GM19025 (cell line): ENCODE results near the gene CXorf49.
A peak's percentile ranks its signal among the peaks of the same experiment; 100 is the strongest.
"Not testable (repeated sequence)": the region's sequence is repeated elsewhere in the genome, so short reads cannot be mapped to it uniquely, and the experiment has no call there.

Experiments
- ATAC-seq: cut with Tn5 transposase; IDR thresholded peaks from one replicate; pipeline ENCODE4 v1.9.1; 2021; ENCODE audit warnings: mild to moderate bottlenecking, low read depth, moderate library complexity; ENCODE audit not compliant: unreplicated experiment

Gene CXorf49

DNA sequence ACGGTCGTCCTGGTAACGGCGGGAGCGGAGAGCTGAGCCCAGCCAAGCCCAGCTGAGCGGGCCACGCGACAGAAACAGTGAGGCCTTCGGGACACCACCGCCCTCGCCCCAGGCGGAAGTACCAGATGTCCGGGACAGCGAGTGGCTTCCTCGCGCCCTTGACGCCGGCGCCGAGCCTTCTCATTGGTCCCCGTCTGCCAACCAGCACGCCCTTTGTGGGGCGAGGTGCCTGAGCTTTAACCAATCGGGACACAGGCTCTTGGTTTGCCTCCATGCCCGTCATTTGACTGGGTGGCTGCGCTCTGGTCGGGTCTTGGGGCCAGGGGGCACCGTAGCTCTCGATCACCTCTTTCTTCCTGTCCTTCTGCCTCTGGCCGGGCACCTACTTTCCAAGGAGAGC, at the start of gene CXorf49:
TSS of gene CXorf49 (minus strand) at position 101 of the 400 bp plus-strand sequence. CDS start 134 bp downstream, outside the sequence.
- ATAC-seq = not testable (repeated sequence)

DNA sequence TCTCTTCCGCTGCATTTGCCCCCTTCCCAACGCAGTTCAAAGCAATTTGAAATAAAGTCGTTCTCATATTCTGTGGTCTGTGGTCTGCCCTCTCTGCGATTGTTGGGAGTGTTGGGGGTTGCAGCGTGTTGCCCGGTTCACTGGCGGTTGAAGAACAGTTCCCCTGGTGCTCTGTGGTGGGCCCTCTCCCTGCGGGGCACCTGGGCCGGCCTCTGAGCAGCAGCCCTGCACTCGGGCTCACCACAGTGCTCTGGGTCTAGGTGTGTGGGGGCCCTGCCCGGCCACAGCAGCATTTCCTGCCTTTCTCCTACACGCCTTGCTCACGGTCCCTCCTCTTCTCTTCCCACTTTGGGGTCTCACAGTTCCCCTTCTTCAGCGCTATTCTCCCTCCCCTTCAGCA, 49.0 kb upstream of the CXorf49 start:
- ATAC-seq = not testable (repeated sequence)

DNA sequence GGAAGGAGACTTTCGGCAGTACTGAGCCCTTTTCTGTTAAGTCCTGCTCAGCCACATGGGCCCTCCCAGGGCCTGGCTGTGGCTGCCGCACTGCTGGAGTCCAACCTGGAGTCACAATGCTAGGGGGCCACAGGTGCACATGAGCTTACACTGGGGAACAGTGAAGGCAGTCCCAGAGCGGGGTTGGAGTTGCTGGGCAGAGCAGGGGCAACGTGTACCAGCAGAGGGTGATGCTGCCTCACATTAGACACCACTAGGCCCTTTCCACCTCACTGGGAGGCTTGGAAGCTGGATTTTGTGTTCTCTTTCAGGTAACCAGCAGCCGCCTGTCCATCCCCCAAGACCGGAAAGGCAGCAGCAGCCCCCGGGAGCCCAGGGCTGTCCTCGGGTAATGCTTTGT, 47.5 kb upstream of the CXorf49 start:
- ATAC-seq = not testable (repeated sequence)

DNA sequence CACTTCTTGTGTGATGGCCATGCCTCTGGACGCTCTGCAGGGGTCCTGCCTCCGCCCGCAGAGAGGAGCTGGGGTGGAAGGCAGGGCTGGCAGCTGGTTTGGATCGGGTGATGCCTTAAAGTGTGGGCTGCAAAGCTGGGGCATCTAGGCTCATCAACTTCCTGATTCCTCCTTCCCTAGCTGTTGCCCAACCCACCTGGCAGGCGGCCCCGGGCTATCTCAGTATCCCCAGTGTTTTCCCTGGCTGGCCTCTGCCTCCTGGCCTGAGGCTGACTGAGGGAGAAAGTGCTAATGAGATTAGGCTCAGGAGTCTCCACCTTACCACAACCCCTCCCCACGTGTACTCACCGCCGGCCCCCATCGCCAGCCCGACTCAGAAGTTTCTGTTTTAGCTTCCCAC, 46.7 kb upstream of the CXorf49 start:
- not testable (repeated sequence) for ATAC-seq

DNA sequence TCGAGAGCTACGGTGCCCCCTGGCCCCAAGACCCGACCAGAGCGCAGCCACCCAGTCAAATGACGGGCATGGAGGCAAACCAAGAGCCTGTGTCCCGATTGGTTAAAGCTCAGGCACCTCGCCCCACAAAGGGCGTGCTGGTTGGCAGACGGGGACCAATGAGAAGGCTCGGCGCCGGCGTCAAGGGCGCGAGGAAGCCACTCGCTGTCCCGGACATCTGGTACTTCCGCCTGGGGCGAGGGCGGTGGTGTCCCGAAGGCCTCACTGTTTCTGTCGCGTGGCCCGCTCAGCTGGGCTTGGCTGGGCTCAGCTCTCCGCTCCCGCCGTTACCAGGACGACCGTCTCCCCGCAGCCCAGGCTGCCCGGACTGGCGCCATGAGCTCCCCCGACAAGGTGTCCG, 45.0 kb upstream of the CXorf49 start, which contains the start of gene CXorf49B:
TSS of gene CXorf49B (plus strand) at position 301 of the 400 bp plus-strand sequence. CDS start at position 376, 75 bp downstream.
- ATAC-seq = not testable (repeated sequence)

DNA sequence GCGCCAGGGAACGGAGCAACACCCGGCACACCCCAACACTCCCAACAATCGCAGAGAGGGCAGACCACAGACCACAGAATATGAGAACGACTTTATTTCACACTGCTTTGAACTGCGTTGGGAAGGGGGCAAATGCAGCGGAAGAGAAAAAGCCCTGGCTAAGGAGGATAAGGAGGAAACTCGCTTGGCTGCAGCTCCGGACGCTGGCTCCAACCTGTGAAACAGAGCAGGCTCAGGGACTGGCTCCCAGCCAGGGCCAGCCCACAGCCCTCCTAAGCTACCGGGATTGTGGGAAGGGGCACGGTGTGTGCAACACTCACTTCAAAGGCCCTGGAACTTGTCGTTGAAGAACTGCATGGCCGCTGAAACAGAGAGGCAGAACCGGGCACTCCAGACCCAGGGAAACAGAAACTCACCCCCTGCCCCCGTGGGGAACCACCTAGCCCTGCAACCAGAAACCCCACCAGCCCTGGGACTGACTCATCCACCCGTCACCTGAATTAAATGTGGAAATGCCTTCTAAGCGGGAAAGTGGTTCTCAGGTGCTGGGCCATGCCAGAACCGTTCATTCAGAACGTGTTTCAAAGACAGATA, 42.7 kb upstream of the CXorf49 start:
- not testable (repeated sequence) for ATAC-seq

DNA sequence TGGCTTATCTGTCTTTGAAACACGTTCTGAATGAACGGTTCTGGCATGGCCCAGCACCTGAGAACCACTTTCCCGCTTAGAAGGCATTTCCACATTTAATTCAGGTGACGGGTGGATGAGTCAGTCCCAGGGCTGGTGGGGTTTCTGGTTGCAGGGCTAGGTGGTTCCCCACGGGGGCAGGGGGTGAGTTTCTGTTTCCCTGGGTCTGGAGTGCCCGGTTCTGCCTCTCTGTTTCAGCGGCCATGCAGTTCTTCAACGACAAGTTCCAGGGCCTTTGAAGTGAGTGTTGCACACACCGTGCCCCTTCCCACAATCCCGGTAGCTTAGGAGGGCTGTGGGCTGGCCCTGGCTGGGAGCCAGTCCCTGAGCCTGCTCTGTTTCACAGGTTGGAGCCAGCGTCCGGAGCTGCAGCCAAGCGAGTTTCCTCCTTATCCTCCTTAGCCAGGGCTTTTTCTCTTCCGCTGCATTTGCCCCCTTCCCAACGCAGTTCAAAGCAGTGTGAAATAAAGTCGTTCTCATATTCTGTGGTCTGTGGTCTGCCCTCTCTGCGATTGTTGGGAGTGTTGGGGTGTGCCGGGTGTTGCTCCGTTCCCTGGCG, 2.3 kb upstream of the CXorf49 start:
- ATAC-seq = not testable (repeated sequence)

DNA sequence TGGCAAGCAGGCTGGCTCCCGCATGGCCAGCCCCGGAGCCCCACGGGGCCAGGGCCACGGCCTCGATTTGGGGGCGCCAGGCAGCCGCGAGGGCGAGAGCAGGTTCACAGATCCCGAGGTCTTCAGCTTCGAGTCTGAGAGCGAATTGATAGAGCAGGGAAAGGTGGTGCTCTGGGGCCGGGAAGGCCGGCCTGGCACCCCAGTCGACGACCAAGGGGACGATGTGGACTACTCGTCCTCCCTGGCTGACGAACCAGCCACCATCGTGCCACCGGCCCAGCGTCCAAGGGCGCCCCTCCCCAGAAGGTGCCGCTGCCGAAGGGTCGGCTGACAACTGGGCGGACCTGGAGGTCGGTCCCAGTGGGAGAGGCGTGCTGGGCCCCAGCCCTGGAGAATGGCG, 1.1 kb upstream of the CXorf49 start:
- ATAC-seq = not testable (repeated sequence)

DNA sequence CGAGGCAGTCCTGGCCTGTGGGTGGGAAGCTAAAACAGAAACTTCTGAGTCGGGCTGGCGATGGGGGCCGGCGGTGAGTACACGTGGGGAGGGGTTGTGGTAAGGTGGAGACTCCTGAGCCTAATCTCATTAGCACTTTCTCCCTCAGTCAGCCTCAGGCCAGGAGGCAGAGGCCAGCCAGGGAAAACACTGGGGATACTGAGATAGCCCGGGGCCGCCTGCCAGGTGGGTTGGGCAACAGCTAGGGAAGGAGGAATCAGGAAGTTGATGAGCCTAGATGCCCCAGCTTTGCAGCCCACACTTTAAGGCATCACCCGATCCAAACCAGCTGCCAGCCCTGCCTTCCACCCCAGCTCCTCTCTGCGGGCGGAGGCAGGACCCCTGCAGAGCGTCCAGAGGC, 1.8 kb downstream of the CXorf49 start:
- not testable (repeated sequence) for ATAC-seq

DNA sequence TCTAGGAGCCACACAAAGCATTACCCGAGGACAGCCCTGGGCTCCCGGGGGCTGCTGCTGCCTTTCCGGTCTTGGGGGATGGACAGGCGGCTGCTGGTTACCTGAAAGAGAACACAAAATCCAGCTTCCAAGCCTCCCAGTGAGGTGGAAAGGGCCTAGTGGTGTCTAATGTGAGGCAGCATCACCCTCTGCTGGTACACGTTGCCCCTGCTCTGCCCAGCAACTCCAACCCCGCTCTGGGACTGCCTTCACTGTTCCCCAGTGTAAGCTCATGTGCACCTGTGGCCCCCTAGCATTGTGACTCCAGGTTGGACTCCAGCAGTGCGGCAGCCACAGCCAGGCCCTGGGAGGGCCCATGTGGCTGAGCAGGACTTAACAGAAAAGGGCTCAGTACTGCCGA, 2.5 kb downstream of the CXorf49 start:
- not testable (repeated sequence) for ATAC-seq

DNA sequence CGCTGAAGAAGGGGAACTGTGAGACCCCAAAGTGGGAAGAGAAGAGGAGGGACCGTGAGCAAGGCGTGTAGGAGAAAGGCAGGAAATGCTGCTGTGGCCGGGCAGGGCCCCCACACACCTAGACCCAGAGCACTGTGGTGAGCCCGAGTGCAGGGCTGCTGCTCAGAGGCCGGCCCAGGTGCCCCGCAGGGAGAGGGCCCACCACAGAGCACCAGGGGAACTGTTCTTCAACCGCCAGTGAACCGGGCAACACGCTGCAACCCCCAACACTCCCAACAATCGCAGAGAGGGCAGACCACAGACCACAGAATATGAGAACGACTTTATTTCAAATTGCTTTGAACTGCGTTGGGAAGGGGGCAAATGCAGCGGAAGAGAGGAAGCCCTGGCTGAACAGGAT, 4.0 kb downstream of the CXorf49 start:
- ATAC-seq = not testable (repeated sequence)

DNA sequence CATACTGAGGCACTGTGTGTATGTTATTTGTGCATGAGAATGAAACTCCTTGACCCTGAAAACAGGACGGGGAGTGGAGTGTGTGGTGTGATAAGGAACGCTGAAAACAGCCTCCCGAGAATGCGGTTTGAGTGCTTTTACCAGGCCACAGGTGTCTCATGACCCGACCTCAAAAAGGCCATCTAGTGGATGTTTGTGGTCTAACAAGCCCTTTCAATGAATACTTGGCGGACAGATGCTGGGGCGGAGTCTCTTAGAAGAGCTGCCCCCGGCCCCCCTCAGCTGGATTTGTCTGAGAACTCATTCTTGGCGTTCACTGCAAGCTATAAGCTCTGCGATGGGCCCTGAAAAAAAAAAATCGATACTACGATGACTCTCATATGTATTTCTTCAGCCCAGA, 15.2 kb downstream of the CXorf49 start:
- ATAC-seq = not testable (repeated sequence)

DNA sequence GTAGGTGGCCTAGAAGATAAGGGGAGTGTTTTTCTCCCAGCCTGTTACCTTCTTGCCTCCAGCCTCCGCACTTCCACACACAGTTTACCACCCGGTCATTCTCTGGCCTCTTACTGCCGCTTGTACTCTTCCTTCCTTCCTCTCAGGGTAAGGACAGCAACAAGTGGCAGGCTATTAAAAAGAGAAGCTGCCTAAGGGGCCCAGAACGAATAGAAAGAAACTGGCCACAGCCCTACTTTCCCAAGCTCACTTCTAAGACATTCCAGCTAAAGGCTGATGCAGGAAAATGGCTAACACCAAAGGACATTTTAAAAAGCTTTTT, 19.1 kb downstream of the CXorf49 start:
- ATAC-seq = not testable (repeated sequence)

DNA sequence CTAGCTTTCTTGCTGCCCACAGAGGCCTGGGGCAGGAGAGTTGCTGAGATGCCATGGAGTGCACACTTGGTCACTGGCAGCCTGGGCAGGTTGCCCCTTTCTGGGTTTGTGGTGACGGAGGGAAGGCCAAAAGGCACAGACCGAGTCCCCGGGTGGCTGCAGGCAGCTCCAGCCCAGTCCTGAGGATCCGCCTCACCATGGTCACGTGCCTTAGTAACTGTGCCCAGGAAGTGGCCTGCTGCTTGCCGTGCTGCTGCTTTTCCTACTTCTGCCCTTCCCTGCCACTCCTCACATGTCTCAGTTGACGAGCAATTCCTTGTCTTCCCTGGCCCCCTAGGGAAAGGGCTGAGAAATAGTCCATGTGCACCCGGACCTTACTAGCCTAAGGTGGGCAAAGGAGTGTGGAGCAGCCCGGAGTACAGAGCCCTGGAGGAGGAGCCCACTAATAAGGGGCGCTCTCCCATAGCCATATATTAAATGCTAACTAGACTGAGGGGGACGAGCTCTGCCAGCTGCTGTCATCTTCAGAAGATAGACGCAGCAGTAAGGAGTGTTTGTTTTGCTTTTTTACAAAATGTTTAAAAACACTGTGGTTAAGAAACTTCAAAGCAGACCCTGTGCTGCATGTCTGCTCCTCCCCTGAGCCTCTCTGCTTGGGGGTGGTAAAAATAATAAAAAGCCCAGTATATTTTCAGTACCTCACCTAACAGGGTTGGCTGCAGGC, 19.6 kb downstream of the CXorf49 start:
- not testable (repeated sequence) for ATAC-seq

DNA sequence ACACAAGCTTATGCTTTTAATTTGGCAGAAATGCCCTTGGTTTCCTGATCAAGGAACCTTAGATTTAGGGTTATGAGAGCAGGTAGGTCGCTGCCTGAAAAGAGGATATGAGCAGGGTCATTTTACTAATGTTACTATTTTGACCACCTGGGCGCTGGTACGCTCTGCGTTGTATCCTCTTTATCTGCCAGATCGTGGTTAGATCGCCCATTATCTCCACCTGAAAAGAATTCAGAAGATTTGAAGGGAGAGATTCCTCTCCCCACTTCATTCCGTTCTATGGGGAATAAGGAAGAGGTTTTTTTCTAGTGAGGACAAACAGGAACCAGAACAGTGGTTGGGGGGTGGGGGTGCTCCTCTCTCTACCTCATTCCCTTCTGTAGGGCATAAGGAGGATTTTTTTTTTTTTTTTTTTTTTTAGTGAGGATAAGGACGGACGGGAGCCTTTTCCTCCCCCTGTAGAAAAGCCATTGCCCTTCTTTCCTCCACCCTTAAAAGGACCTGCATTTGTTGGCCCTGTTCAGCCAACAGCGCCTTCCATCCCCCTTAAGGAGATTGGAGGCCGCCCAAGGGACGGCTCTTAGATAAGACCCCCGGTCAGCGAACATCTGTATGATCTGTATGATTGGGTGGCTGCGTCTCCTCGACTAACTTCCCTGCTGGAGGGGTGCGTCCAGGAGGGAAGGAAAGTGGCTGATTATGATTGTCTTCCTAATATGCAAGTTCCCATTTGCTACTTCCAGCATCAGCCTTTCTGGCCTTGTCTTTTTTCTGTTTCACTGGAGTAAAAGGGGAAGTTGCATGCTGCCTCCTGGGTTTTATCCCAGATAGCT, 20.4 kb downstream of the CXorf49 start:
- ATAC-seq = peak; percentile 26

DNA sequence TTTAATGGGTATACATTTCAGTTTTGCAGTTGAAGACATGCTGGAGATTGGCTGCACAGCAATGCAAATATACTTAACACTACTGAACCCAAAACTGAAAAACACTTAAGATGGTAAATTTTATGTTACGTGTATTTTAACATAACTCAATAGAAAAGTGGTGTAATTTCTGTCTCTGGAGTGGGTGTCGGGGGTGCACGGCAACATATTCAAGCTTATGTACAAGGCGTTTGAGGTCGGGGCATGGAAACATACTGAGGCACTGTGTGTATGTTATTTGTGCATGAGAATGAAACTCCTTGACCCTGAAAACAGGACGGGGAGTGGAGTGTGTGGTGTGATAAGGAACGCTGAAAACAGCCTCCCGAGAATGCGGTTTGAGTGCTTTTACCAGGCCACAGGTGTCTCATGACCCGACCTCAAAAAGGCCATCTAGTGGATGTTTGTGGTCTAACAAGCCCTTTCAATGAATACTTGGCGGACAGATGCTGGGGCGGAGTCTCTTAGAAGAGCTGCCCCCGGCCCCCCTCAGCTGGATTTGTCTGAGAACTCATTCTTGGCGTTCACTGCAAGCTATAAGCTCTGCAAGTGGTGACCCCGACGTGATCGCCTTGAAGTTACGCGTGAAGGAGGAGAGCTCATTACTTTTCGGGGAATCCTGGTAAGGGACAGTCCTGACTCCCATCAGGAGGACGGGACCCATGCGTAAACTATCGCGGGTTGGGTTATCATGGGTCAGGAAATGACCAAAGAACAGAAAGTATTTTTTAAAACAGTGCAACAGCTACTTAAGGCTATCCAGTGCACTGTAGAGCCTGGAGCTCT, 21.2 kb downstream of the CXorf49 start:
- ATAC-seq = peak; percentile 72

DNA sequence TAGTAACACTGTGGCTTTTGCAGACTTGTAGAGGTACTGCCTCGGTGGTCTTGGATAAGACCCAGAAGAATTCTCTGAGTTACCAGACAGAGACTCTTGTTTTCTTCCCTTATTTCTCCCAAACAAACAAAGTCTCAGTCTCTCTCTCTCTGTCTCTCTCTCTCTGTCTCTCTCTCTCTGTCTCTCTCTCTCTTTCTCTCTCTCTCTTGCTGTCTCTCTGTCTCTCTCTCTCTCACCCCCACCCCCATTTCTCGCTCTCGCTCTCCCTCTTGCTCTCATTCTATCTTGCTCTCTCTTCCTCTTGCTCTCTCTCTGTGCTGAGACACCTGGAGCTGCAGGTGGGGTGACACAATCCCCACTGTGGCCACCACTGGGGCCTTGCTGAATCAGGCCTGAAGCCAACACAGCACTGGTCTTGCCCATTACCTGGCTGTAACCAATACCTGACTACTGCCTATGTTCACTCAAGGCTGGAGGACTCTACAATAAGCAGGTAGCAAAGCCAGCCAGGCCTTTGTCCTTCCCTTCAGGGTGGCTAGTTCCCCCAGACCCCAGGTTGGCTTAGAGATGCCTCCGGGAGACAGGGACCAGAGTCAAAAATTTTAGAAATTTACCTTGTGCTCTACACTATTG, 38.4 kb downstream of the CXorf49 start:
- no peak for ATAC-seq

DNA sequence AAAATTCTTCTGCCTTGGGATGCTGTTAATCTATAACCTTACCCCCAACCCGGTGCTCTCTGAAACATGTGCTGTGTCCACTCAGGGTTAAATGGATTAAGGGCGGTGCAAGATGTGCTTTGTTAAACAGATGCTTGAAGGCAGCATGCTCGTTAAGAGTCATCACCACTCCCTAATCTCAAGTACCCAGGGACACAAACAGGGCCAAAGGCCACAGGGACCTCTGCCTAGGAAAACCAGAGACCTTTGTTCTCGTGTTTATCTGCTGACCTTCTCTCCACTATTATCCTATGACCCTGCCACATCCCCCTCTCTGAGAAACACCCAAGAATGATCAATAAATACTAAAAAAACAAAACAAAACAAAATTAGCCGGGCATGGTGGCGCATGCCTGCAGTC, 40.9 kb downstream of the CXorf49 start:
- ATAC-seq = not testable (repeated sequence)

DNA sequence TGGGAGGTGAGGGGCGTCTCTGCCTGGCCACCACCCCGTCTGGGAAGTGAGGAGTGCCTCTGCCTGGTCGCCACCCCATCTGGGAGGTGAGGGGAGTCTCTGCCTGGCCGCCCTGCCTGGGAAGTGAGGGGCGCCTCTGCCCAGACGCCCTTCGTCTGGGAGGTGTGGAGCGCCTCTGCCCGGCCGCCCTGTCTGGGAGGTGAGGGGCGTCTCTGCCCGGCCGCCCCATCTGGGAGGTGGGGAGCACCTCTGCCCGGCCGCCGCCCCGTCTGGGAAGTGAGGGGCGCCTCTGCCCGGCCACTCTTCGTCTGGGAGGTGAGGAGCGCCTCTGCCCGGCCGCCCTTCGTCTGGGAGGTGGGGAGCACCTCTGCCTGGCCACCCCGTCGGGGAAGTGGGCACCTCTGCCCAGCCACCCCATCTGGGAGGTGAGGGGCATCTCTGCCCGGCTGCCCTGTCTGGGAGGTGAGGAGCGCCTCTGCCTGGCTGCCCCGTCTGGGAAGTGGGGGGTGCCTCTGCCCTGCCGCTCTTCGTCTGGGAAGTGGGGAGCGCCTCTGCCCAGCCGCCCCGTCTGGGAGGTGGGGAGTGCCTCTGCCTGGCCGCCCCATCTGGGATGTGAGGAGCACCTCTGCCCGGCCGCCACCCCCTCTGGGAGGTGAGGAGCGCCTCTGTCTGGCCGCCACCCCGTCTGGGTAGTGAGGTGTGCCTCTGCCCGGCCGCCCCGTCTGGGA, 41.9 kb downstream of the CXorf49 start:
- ATAC-seq = not testable (repeated sequence)
